Measurements from ENCODE around the gene OR52E2. TPM values are rescaled to one million over a fixed set of nuclear protein-coding genes. Genes with fewer than 3 reads are reported as not detected.

The OR52E2 gene
- total RNA-seq, 1 donor from 2014 or later = not detected

DNA sequence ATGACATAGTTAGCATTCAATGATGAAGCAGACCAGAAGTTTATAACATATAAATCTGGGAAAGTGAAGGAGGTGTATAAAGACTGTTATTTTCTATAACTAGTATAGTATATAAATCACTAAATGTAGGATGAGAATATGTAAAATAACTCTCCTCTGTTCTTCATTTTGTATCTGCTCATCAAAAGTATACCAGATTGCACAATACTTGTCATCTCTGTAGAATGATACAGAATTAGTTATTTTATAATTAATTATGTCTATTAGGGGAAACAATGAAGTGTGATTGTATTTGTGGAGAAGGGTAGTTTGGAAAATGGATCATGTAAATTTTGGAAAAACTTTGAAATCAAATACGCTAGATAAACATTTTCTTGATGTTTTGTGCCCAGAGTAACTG is 46.4 kb downstream of the OR52E2 start:
- DNase-seq (ENCODE audit: low read depth in 2 of 2) = no peak

DNA sequence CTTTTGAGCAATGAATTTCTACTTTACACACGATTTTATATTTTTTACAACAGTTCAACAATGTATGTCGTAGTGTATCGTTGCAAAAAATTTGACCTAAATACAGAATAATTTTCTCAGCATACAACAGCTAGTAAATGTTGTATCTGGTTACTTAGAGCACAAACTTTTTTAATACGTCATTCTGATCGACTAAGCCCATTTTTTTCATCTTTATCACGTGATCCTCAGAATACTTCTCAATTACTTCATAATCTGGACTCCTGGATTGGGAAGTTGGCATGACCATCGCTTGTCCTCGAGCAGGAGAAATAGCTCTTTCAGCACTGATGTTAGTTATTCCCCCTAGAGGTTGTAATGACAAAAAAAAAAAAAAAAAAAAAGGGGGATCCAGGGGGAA is 48.2 kb downstream of the OR52E2 start:
- DNase-seq (ENCODE audit: low read depth in 2 of 2) = no peak

Other genes with a start within 250 kb of the OR52E2 start
- gene OR51F2, start 238.3 kb downstream of the OR52E2 start, total RNA-seq = not detected in 2 replicates
- gene OR51S1, start 210.4 kb downstream of the OR52E2 start, total RNA-seq = not detected in 2 replicates
- gene OR51T1, start 177.7 kb downstream of the OR52E2 start, total RNA-seq = not detected in 2 replicates
- not detected in 2 replicates for gene OR51A7, start 155.8 kb downstream of the OR52E2 start, total RNA-seq
- not detected in 2 replicates for gene OR51G2, start 140.3 kb downstream of the OR52E2 start, total RNA-seq
- gene OR51G1, start 135.3 kb downstream of the OR52E2 start, total RNA-seq = not detected in 2 replicates
- gene OR51A4, start 112.0 kb downstream of the OR52E2 start, total RNA-seq = not detected in 2 replicates
- not detected in 2 replicates for gene OR51A2, start 103.9 kb downstream of the OR52E2 start, total RNA-seq
- not detected in 2 replicates for gene OR51L1, start 64.8 kb downstream of the OR52E2 start, total RNA-seq
- not detected in 2 replicates for gene OR52J3, start 13.1 kb downstream of the OR52E2 start, total RNA-seq
- not detected in 2 replicates for gene OR52E1, start 9.9 kb upstream of the OR52E2 start, total RNA-seq
- gene OR52A5, start 78.7 kb upstream of the OR52E2 start, total RNA-seq = not detected in 2 replicates
- not detected in 2 replicates for gene OR52A1, start 95.1 kb upstream of the OR52E2 start, total RNA-seq
- not detected in 2 replicates for gene OR51V1, start 141.1 kb upstream of the OR52E2 start, total RNA-seq
- gene HBB, start 167.4 kb upstream of the OR52E2 start, total RNA-seq = not detected in 2 replicates
- not detected in 2 replicates for gene HBD, start 174.9 kb upstream of the OR52E2 start, total RNA-seq
- gene HBG1, start 190.2 kb upstream of the OR52E2 start, total RNA-seq = not detected in 2 replicates
- not detected in 2 replicates for gene HBG2, start 195.2 kb upstream of the OR52E2 start, total RNA-seq
- gene HBE1, start 210.3 kb upstream of the OR52E2 start, total RNA-seq = not detected in 2 replicates
- gene OR51B4, start 242.3 kb upstream of the OR52E2 start, total RNA-seq = not detected in 2 replicates